Thyroid gland (tissue), 4 donors: ENCODE data around the gene RASGRF1.

Experiments used
- POLR2A ChIP-seq, 2 donors: fragments of 450-650 bp; IDR thresholded peaks; one replicate each; pipeline ENCODE4 v1.6.1; 2017; ENCODE audit warnings: antibody characterized with exemption in 2 of 2, mild to moderate bottlenecking in 2 of 2, moderate library complexity in 1 of 2
- TF ChIP-seq, protein P1 (sequence below), 6 experiments: fragments of 200-600 bp in 3 of 6; fragments of 450-650 bp in 3 of 6; sonication (generic) in 3 of 6; IDR thresholded peaks; one replicate each; pipeline ENCODE4 v1.5.1; 2016 to 2019; ENCODE audit warnings: antibody characterized with exemption in 6 of 6, mild to moderate bottlenecking in 2 of 6, inconsistent platforms in 1 of 6, moderate library complexity in 1 of 6

GRCh38 chr15:79082363-79083070 lies 8.1 kb downstream of the RASGRF1 start:
- TF ChIP-seq, protein P1, sequence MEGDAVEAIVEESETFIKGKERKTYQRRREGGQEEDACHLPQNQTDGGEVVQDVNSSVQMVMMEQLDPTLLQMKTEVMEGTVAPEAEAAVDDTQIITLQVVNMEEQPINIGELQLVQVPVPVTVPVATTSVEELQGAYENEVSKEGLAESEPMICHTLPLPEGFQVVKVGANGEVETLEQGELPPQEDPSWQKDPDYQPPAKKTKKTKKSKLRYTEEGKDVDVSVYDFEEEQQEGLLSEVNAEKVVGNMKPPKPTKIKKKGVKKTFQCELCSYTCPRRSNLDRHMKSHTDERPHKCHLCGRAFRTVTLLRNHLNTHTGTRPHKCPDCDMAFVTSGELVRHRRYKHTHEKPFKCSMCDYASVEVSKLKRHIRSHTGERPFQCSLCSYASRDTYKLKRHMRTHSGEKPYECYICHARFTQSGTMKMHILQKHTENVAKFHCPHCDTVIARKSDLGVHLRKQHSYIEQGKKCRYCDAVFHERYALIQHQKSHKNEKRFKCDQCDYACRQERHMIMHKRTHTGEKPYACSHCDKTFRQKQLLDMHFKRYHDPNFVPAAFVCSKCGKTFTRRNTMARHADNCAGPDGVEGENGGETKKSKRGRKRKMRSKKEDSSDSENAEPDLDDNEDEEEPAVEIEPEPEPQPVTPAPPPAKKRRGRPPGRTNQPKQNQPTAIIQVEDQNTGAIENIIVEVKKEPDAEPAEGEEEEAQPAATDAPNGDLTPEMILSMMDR (IDR thresholded peaks at IDR 0.05), result no peak
- no peak for TF ChIP-seq POLR2A (IDR thresholded peaks at IDR 0.05)
